ENCODE results near the gene GSG1L2. TPM values are rescaled to one million over a fixed set of nuclear protein-coding genes. Genes with fewer than 3 reads are reported as not detected.

Gene GSG1L2
- total and polyA plus RNA-seq, 2 donors (not counting 1 experiment from before 2014, with no cell fraction given): not detected

- no peak for ATAC-seq (ENCODE audit: low read depth)
- Histone ChIP-seq H4K20me1 (ENCODE audit: control insufficient read depth, insufficient read depth, low read length, poor library complexity, severe bottlenecking) (no peaks in the 10 kb centered on the region), H3K9ac (ENCODE audit: low read length) (no peak overlapping the region), H3K27ac (ENCODE audit: low read length in 2 of 2) (no peak overlapping the region), H3K27me3 (replicated peaks in 1 of 4; ENCODE audit: control extremely low read depth in 1 of 4, control insufficient read depth in 3 of 4, insufficient read depth in 4 of 4, low read length in 3 of 4) (no peaks in the 10 kb centered on the region), H3K9me3 (ENCODE audit: control extremely low read depth in 1 of 3, control insufficient read depth in 2 of 3, insufficient read depth in 1 of 3, low read length in 2 of 3) (peaks cover 0 to 5% (median 0%) of the 10 kb centered on the region in 3 donors), H2AFZ (ENCODE audit: insufficient read depth, low read depth, low read length, poor library complexity, severe bottlenecking) (no peak overlapping the region), H3K4me3 (ENCODE audit: control extremely low read depth in 1 of 5, extremely low read depth in 1 of 5, insufficient read depth in 1 of 5, low read depth in 2 of 5, low read length in 4 of 5) (no peak overlapping the region), H3K4me1 (ENCODE audit: control insufficient read depth in 2 of 2, insufficient read depth in 2 of 2, low read length in 2 of 2) (no peaks in the 10 kb centered on the region), H3K36me3 (replicated peaks in 1 of 2; ENCODE audit: control extremely low read depth in 1 of 2, control insufficient read depth in 1 of 2, extremely low read depth in 1 of 2, insufficient read depth in 2 of 2, low read length in 1 of 2) (no peaks in the 10 kb centered on the region), H3K79me2 (ENCODE audit: control insufficient read depth, insufficient read depth, low read length) (no peaks in the 10 kb centered on the region), H3K4me2 (replicated peaks; ENCODE audit: low read depth, low read length, poor library complexity, severe bottlenecking) (no peak overlapping the region)
- intact Hi-C loops (cut with micrococcal nuclease): no loop called here
- H3K27ac Mint-ChIP-seq: no peak overlapping the region
- TF ChIP-seq EZH2 (IDR thresholded peaks at IDR 0.05; ENCODE audit: borderline replicate concordance, insufficient read depth, low read depth, low read length, poor library complexity, severe bottlenecking): no peak
- no peak for TF ChIP-seq CTCF (IDR thresholded peaks at IDR 0.05)
- ChIA-PET POLR2A (no interaction called here), CTCF (no interaction called here)
- H3K4me3 Mint-ChIP-seq: no peak overlapping the region
- peaks cover 6% of the 10 kb centered on the region for H3K27me3 Mint-ChIP-seq
- no peaks in the 10 kb centered on the region for H3K4me1 Mint-ChIP-seq
- 90% methylated on average over 27 of the region's 27 CpGs for WGBS (ENCODE audit: insufficient coverage)
- no peak for DNase-seq
- no peaks in the 10 kb centered on the region for H3K9me3 Mint-ChIP-seq (ENCODE audit: insufficient read depth)
These were observed 50.4 kb downstream of the GSG1L2 start for GRCh38 chr17:9771465-9771864.

GRCh38 chr17:9769036-9769695, 52.7 kb downstream of the GSG1L2 start:
- POLR2A ChIA-PET: no interaction called here
- ATAC-seq (ENCODE audit: low read depth) (no peak), DNase-seq (no peak)
- no peaks in the 10 kb centered on the region for H3K79me2 ChIP-seq (ENCODE audit: control insufficient read depth, insufficient read depth, low read length)
- CTCF ChIA-PET: interaction anchor here (0.5 kb wide), 1 partner anchor 43 kb away, joined by 3 read pairs; no protein-coding TSS in a partner anchor
- 86% methylated on average over 12 of the region's 15 CpGs for WGBS (ENCODE audit: insufficient coverage)
- Mint-ChIP-seq H3K4me1 (no peaks in the 10 kb centered on the region), H3K4me3 (no peak overlapping the region), H3K9me3 (ENCODE audit: insufficient read depth) (no peaks in the 10 kb centered on the region), H3K27me3 (peaks cover 11% of the 10 kb centered on the region), H3K27ac (no peak overlapping the region)
- no peaks in the 10 kb centered on the region for H4K20me1 ChIP-seq (ENCODE audit: control insufficient read depth, insufficient read depth, low read length, poor library complexity, severe bottlenecking)
- peaks cover 0 to 5% (median 0%) of the 10 kb centered on the region in 3 donors for H3K9me3 ChIP-seq (ENCODE audit: control extremely low read depth in 1 of 3, control insufficient read depth in 2 of 3, insufficient read depth in 1 of 3, low read length in 2 of 3)
- TF ChIP-seq EZH2 (IDR thresholded peaks at IDR 0.05; ENCODE audit: borderline replicate concordance, insufficient read depth, low read depth, low read length, poor library complexity, severe bottlenecking) (no peak), CTCF (IDR thresholded peaks at IDR 0.05) (no peak)
- no peak overlapping the region for H2AFZ ChIP-seq (ENCODE audit: insufficient read depth, low read depth, low read length, poor library complexity, severe bottlenecking)
- H3K4me2 ChIP-seq (replicated peaks; ENCODE audit: low read depth, low read length, poor library complexity, severe bottlenecking): no peak overlapping the region
- no peaks in the 10 kb centered on the region for H3K27me3 ChIP-seq (replicated peaks in 1 of 4; ENCODE audit: control extremely low read depth in 1 of 4, control insufficient read depth in 3 of 4, insufficient read depth in 4 of 4, low read length in 3 of 4)
- no peak overlapping the region for H3K27ac ChIP-seq (ENCODE audit: low read length in 2 of 2)
- no peak overlapping the region for H3K4me3 ChIP-seq (ENCODE audit: control extremely low read depth in 1 of 5, extremely low read depth in 1 of 5, insufficient read depth in 1 of 5, low read depth in 2 of 5, low read length in 4 of 5)
- intact Hi-C loops (cut with micrococcal nuclease): no loop called here
- no peaks in the 10 kb centered on the region for H3K36me3 ChIP-seq (replicated peaks in 1 of 2; ENCODE audit: control extremely low read depth in 1 of 2, control insufficient read depth in 1 of 2, extremely low read depth in 1 of 2, insufficient read depth in 2 of 2, low read length in 1 of 2)
- H3K9ac ChIP-seq (ENCODE audit: low read length): no peak overlapping the region
- no peaks in the 10 kb centered on the region for H3K4me1 ChIP-seq (ENCODE audit: control insufficient read depth in 2 of 2, insufficient read depth in 2 of 2, low read length in 2 of 2)
